Measurements from ENCODE around the gene GRIP2.

Gene GRIP2

DNA sequence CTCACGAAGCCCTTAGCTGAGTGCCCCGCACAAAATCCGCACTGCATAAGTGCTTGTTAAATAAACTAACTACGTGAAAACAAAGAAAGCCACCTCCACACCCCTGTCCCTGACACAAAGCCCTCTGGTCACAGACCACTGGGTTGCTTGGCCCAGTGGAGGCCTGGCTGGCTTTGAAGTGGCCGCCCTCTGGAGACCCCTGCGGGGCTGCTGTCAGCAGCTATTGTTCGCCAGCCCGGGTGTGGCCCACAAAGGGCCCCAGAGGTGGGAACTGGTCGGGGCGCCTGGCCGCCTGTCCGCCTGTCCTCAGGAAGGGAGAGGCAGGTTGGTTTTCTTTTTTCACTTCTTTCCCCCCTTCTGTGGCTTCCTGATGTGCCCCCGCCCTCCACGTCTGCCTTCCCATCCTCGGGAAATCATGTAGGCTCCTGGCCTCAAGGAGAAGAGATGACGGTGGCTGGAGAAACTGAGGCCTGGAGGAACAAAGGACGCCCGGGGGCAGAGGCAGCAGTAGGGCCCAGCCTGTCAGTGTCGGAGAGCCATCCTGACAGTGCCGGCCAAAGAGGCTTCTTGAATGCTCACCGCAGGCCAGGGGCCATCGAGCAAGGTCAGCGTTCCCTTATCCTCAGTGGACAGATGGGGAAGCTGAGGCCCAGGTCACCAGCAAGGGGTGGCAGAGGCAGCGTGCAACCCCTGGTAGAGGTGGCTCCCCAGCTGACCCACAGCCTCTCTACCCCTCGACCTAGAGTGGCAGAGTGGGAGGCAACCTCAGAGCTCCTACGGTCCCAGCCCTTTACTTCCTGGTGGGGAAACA lies 76.6 kb downstream of the GRIP2 start:
- no peak for DNase-seq

DNA sequence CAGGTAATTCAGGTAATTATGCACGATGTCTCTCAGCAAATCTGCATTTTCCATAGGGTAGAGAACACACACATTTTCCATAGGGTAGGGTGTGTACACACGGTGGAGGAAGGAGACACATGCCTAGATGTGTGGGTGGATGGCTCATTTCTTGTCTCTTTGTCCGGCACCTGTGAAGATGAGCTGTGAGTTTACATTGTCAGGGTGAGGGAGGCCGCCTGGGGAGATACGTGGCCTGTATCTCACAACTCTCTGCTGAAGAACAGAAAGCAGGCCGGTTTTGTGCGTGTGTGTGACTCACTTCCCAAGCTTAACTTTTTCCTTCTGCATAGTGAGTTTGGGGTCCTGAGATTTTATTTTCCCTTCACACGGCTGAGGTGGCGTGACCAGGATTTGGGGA lies 77.4 kb downstream of the GRIP2 start:
- no peak for DNase-seq

DNA sequence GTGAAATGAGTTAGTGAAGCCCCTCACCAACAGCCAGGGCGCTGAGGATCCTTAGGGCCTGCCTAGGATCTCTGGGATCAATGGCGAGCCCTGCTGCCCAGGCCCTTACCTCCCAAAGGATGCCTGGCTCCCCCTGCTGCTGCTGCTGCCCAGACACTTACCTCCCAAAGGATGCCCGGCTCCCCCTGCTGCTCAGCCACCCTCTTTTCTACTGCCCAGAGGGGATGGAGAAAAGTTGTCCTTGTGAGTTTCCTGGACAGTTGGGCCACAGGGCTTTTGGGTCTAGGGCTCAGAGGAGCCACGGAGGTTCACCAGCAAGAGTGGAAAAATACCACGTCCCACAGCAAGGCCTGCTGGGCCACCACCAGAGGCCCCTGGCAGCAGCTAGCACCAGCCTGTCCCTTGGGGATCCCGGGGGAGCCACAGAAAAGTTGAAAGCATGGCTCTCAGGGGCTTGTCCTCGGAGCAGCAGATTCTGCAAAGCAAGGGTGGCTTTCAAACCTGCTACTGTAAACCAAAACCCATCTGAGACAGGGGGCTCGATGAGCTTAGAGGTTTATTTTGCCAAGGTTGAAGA lies 78.3 kb downstream of the GRIP2 start:
- DNase-seq: peak; percentile 46

DNA sequence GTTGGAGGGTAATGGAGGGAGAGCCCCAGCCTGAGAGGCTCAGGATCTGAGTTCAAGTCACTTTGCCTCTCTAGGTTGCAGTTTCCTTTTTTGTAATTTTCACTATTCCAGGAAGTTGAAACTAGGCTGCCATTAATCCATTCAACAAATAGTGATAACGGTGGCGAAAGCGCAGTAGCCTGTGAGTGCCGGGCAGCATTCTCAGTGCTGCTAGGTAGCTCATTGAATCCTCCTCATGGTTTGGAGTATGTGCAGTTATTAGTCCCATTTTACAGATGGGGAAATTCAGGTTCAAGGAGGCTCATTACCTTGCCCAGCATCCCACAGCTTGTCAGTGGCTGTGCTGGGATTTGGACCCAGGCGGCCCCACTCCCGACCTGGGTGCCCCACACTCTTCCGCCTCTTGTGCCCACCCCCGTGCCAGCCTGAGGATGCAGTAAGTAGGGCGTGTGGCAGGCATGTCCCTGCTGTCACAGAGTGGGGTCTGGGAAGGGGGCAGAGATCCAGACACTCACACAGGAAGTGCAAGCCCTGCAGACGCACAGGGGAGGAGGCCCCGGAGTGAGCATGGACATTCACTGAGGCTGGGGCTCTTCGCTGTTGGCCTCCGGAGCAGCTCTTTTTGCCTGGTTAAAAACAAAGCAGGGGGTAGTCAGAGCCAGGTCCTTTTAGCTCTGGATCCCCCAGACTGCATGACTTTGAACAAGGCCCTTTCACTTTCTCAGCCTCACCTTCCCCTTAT lies 79.0 kb downstream of the GRIP2 start:
- no peak for DNase-seq

DNA sequence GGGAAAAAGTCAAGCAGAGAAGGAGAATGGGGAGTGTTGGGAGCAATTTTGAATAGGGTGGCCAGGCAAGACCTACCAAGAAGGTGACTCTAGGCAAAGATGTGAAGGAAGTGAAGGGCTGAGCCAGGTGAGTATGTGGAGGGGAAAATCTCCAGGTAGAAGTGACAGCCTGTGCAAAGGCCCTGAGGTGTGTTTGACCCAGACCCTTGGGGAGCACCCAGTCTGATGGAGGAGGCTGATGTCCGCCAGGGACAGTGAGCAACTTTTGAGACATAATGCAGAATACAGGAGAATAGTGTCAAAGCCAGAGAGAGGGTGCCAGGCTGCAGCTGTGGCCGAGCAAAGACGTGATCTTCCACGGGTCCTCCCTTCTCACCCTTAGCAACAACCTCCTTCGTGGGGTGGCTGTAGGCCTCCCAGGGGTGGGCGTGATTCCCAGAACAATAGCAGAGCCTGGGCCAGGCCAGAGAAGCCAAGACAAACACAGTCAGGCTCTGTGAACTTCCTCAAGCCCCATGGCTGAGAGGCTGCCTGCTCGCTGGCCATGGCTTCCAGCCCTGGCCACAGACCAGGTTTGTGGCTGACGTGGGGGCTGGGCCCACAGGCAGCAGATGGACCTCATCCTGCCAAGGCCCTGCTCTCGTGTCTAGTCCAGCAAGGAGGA lies 79.7 kb downstream of the GRIP2 start:
- DNase-seq: no peak

DNA sequence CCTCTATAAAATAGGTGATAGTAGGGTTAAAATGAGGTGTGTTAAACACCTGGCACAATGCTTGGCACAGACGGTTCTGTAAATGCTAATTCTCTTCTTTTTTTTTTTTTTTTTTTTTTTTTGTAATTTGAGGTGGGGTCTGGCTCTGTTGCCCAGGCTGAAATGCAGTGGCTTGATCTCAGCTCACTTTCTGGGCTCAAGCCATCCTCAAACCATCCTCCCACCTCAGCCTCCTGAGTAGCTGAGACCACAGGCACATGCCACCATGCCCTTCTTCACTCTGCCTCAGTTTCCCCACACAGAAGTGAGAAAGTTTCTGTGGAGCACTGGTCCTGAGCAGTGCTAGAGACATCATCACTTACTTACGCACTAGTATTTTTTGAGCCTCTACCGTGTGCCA lies 80.4 kb downstream of the GRIP2 start:
- no peak for DNase-seq

DNA sequence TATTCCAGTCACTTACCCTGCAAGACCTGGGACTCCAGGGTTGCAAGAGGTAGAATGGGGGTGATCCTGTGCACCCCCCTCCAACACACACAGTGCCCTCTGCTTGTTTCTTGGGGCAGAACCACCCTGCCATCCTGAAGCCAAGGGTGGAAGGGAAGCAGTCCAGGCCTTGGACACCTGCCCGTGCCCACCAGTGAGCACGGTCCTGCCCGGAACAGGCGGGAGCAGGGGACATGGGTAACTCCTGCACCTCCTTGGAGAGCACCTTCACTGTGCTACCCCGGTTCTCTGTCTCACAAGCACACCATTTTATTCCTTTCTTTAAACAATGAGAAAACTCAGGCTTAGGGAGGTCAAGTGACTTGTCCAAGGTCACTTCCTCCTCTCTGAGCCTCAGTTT lies 80.8 kb downstream of the GRIP2 start:
- no peak for DNase-seq

DNA sequence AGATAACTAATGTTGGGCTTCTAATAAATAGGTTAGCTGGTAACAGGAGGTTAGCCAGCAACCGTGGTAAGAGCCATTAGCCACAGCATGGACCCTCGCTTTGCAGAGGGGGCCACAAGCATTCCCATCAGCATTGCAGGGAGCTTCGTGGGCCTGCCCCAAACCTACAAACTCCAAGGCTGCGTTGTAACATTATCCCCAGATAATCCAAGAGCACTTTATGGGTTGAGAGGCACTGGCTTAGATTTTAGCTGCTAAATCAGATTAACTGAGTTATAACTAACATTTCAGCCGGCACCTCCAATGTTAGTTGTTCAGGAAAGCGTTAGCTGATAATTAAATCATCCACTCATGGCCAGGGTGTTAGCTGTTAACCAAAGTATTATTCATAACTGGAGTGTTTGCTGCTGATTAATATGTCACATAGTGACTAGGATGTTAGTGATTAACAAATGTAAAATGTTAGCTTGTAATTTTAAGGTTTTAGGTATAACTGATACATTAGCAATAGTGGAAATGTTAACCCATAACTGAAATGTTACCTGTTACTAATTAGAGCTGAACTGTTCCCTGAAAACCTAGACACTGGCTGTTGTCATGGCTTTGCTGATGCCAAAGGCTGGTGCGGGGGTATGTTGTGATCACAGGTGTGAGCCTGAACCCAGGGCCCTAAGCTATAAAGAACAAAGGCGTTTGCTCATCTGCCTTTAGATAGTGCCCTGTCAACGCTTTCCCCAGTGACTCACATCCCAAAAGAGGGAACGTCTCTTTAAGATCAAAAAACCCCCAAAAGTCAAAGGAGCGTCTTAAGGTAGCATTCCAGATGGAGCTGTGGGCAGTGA lies 81.5 kb downstream of the GRIP2 start:
- DNase-seq: no peak

DNA sequence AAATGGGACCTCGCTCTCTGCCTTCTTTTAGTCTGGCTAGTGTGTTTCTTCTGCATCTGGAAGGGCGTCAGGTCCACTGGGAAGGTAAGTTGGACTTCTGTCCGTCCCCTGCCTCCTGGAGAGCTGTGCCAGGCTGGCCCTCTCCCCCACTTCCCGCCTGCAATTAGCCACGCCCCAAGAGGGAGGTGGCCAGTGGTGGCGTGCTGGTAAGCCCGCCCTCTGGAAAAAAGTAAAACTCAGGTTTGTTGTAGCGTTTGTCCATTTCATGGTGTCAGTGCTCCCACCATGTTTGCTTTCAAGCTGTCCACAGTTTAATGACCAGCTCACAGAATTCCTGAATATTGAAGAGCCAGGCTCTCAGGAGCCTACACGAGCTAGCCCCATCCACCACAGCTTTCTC lies 82.1 kb downstream of the GRIP2 start:
- DNase-seq: no peak

DNA sequence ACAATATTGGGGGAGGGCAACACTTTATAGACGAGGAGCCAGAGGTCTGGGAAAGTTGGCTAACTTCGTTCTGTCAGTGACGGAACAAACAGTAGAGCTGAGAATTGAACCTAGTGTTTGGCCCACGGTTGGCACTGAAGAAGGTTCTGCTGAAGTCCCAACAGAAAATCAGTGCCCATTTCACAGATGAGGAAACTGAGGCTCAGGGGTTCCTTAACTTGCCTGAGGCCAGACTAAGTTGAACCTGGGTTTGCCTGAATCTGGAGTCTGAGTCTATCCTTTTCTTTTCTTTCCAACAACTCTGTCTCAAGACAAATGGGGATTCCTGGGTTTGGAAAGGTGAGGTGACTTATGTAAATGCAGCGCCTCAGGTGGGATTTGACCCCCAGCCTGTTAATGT lies 82.7 kb downstream of the GRIP2 start:
- DNase-seq: no peak

DNA sequence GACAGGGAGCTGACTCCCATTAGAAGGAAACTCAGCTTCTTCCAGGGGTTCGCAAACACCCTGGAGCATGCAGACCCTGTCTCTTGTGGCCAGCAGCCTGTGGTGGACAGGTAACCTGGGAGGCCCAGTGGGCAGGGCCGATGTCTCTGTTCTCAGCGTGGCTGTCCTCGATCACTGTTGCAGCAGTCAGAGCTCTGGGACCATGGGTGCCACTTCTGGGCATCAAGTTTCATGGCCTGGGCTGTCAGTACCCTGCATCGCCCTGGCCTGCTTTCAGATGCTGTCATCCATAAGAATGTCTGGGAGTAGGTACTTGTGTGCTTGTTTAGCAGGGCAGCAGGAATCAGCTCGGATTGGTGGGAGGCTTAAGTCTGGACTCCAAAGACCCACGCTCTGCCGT lies 83.3 kb downstream of the GRIP2 start:
- DNase-seq: no peak

DNA sequence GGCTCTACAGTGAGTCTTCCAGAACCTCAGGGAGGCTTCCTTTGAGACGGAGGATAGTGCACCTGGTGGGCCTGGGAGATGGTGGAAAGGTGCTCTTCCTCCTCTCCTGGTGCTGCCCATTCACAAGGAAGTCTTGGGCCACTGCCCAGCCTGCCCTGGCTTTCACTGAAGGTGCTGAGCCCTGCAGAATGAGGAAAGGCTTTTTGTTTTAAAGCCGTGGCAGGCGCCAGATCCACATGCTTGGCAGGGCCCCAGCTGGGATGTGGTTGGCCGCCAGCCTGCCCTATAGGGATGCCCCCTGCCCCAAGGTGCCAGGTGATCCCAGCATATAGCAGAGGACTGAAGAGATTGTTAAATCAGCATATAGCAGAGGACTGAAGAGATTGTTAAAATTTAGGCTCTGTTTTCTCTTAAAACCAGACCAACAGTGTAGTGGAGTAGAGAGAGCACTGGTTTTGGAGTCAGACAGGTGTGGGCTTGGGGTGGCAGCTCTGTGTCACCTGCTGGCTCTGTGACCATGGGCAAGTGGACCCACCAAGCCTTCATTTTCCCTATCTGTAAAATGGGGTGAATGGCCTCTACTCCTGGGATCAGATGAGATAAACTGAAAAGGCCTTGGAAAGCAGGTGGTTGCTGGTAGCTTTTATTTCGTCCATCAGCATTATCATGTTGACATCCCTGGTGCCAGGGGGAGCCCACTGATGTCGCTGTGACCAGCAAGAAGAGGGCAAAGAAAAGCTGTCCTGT lies 84.4 kb downstream of the GRIP2 start:
- DNase-seq: no peak

DNA sequence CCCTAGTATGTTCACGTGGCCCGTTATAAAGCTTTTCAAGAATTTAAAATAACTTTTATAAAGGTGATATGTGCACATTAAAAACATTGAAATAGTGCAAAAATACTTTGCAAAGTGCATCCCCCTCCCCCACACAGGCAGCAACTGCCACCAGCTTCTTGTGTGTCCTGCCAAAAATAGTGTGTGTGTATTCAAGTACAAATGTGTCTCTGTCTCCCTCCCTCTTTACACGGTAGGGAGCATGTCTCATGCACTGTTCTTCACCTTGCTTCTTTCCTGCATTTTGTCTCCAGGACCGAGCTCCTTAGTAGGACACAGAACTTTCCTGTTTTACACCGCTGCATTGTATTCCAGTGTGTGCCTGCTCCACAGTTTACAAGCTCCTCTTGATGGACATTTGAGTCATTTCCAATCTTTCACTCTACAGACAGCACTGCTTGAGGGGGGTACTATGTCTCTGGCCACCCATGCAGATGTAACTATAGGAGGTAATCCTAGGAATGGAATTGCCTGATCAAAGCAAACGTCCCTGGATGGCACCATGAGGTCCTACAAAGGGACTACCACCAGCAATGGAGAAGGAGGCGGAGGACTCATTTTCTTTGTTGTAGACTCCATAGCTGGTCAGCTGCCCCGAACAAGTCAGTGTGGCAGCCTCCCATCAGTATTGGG lies 85.4 kb downstream of the GRIP2 start:
- DNase-seq: no peak

DNA sequence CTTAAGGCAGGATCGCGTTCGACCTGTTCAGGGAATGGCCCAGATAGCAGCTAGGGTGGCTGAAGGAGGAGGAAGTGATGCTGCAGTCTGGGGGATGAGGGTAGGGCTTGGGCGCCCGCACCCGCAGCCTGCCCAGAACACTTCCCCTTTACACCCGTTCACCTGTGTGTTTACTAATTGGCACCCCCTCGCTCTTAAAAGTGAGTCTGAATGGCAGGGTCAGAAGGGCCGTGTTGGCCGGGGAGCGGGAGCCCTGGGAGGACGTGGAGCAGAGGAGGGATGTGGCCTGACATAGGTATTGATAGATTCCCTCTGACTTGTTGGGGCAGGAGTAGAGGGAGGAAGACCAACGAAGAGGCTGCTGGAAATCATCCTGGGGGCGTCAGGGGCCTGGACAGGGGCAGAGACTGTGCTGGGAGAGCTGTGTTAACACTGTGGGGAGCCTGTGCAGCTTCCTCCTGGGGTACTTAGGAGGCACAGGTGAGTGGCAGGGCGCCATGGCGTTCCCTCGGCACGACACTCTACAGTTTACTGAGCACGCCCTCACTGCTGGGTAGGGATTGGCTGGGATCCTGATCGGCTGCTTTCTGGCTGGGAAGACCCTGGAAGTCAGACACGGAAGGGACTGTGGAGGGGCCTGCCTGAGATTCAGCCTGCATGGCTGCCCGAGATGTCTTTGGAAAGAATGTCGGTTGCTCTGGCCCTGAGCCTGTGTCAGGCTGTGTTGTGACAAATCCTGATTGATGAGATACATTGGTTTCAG lies 86.1 kb downstream of the GRIP2 start:
- DNase-seq: no peak

DNA sequence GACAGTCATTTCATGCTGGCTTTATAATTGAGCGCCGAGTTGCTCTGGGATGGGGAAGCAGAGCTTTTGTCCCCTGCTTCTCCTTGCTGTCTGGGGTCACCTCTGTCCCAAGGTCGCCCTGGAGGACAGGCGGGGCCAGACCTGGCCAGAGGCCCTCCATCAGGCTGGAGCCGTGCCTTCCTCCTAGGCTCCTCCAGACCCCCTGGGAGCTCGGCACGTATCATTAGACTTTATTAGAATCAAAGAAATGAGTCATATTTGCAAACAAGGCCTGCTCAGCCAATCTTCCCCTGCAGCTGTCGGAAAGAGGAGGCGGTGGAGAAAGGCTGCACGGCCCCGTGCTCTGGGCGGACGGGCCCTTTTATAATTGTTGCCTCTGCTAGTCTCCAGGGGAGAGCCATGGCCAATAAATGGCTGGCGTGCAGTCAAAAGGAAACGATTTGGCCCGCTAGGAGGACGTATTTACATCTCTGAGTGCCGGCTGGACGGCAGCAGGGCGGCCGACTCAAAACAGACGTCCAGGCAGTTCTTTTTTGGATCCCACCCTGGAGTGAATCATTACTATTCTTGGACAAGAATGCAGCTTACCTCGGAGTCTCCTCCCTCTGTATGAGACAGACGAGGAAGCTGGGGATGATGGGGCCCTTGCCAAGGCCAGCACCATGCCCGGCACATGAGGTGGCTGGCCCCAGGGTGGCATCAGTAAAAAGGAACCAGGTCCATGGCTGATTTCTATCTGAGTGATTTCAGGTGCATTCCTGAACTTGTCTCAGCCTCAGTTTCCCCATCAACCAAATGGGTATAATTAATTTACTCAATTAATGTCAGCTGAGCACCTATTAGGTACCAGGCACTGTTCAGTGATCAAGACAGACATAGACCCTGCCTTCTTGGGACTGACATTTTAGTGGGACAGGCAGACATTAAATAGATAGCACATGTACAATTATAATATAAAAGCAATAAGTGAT lies 87.1 kb downstream of the GRIP2 start:
- peak; percentile 83 for DNase-seq

DNA sequence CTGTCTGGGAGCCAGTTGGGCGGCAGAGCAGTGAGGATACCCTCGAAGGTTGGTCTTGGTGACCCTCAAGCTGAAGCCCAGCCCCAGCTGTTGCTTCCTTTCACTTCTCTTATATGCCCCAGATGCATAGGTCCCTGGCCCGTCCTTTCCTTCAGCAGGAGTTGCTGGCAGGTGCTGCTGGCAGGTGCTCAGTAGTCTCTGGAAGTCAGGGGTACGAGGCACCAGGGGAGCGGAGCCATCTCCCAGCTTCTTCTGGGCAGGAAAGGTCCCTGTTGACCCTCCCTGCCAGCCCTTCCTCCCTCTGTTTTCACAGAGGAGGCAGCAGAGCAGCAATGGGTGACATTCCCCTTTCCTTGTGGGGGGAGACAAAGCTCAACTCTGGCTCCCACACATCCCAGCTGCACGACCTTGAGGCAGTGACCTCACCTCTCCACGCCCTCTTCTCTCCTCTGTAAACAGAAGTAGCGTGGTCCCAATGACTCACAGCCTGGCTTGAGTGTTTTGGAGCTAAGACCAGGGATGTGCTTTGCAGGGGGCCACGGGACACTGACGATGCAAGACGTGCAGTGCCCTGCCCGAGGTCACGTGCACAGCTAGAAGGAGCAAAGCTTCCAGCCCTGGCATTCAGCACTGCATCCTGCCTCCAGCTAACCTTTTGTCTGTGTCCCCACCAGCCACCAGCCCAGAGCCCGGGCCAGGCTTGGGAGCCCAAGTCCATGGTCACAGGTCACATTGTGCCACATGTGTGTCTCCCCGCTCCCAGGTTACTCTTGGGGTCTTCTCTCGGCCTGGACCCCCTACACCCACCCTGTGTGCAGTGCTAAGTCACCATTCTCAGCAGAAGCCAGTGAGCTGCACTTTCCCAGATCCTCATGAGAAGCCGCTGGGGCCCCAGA lies 88.0 kb downstream of the GRIP2 start:
- no peak for DNase-seq

DNA sequence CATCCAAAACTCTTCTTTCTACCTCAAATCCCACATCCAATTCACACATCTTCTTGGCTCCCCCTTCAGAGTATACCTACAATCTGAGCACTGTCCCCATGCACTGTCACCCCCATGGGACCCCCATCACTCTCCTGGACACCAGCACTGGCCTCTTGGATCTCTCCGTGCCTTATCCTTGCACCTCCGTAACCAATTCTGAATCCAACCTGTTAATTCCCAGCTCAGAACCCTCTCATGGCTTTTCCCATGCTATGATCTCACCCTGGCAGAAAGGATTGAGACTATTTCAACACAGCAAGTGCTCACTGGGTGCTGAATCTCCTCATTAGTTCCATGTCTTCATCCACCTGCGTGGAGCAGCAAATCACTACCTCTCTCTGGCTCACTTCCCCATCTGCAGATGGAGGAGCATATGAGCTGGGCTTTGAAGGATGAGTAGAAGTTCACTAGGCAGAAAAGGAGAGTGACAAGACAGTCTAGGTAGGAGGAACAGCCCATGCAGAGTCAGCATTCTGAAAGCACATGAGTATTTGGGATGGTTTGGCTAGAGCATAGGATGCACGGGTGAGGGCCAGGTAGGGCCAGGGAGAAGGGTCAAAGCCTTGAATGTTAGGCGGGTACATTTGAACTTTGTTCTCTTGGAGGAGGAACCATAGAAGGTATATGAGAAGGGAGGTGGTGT lies 89.1 kb downstream of the GRIP2 start:
- DNase-seq: no peak

DNA sequence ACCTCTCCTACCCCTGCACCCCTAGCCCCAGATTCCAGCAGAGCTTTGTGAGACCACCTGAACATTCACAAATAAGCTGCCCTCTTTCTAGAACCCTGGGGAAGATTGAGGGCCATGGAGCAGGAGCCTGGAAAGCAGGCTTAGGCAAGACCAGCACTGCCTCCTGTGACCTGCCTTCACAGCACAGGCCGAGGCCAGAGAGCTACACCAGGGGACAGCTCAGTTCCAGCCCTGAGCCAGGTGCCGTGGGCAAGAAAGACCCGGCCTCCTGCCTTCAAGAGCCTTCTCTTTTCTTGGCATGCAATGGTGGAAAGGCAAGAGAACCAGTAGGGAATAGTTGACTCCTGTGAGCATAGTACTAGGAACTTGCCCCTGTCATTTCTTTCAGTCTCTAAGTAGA lies 89.6 kb downstream of the GRIP2 start:
- DNase-seq: no peak
